ENCODE measurements around the gene FAIM2. TPM values are rescaled to one million over a fixed set of nuclear protein-coding genes. Genes with fewer than 3 reads are reported as not detected.

FAIM2 gene
- total RNA-seq, 2 donors from 2014 or later = 1.2 to 2.3 TPM

DNA sequence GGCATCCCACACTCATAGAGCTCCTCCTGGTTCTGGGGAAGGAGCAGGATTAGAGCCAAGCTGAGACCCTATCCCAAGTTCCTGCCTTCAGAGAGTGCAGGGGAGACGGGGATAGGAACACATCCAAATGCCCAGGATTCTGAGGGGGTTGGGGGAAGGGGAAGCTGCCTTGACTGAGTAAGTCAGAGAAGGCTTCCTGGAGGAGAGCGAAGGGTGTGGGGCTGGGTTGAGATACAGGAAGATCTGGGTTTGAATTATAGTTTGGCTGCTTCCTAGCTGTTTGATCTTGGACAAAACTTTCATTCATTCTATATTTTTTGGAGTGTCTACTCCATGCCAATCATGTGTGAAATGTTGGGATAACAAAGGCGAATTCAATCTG lies 38.8 kb upstream of the FAIM2 start:
- no peak for ATAC-seq
- DNase-seq = no peak
- intact Hi-C loops (cut with DNase I, micrococcal nuclease) = no loop called here

GRCh38 chr12:49941556-49942511 lies 38.1 kb upstream of the FAIM2 start:
- peak in 1 of 2 donors; percentile 3 for DNase-seq
- ATAC-seq = no peak
- intact Hi-C loops (cut with DNase I, micrococcal nuclease) = no loop called here

- no peak for ATAC-seq
Observed at GRCh38 chr12:49939707-49940106, 36.0 kb upstream of the FAIM2 start.

GRCh38 chr12:49939307-49939706 lies 35.6 kb upstream of the FAIM2 start:
- ATAC-seq (no peak), DNase-seq (no peak)
- intact Hi-C loops (cut with DNase I, micrococcal nuclease) = no loop called here

More at GRCh38 chr12:49939707-49940106, 36.0 kb upstream of the FAIM2 start:
- DNase-seq = no peak
- intact Hi-C loops (cut with DNase I, micrococcal nuclease) = no loop called here

DNA sequence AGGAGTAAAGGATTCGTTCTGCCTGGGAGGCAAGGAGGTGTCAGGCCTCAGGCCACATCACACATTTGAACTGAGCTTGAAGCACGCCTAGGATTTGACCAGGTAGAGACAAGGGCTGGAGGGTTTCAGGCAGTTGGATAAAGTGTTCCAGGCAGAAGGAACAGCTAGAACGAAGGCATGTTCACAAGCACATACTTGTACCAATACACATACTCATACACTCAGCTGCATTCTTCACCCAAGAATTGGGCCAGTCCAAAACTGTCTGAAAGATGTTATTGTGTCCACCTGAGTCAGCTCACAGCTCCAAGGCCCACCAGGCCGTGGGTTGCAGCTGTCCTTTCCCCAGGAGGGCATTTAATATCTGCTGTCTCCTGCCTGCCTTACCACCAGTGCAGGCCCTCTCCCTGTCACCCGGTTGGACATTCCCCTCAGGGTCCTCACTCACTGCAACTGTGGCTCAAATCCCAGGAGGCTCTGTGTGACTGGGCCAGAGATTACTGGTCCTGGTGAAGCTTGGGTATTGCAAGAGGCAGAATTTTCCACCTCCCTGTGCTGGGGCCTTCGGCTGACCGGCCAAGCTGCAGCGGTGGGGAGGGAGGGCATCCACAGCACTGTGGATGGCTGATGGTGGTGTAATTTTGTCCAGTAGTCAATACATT lies 34.1 kb upstream of the FAIM2 start:
- intact Hi-C loops (cut with DNase I, micrococcal nuclease) = no loop called here
- ATAC-seq = no peak
- no peak for DNase-seq

DNA sequence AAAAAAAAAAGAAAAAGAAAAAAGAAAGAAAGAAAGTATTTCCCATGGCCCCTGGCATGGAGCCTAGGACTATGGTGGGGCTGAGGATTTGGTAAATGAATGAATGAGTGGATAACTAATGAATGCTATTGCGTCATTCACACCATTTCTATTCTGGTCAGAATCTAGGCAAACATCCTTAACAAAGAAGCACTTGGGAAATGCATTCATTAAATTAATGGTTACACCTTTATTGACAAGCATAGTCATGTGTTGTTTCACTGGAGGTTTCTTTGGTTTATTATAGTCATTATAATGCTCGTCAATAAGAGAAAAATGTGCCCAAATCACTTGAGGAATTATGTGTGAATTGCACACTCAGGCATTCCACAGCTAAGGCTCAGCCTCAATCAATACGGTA lies 33.2 kb upstream of the FAIM2 start:
- ATAC-seq (no peak), DNase-seq (no peak)
- intact Hi-C loops (cut with DNase I, micrococcal nuclease) = no loop called here

DNA sequence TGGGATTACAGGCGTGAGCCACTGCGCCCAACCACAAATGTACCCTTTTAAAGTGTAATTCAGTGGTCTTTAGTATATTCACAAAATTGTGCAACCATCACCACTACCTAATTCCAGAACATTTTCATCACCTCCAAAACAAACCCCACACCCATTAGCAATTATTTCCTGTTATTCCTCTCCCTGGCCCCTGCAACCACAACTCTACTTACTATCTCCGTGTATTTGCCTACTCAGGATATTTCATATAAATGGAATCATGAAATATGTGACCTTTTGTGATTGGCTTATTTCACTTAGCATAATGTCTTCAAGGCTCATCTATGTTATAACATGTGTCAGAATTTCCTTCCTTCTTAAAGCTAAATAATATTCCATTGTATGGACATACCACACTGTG lies 30.8 kb upstream of the FAIM2 start:
- no peak for ATAC-seq
- DNase-seq = no peak
- intact Hi-C loops (cut with DNase I, micrococcal nuclease) = no loop called here

DNA sequence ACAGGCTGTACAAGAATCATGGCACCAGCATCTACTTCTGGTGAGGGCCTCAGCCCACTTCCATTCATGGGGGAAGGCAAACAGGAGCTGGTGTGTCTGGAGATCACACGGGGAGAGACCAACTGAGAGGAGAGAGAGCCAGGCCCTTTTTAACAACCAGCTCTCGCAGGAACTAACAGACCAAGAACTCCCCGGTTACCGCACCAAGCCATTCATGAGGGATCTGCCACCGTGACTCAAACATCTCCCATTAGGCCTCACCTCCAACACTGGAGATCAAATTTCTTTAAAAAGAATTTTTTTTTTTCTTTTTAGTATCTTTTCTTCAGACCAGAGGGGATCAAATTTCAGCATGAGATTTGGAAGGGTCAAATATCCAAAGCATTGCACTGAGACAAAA lies 30.1 kb upstream of the FAIM2 start:
- intact Hi-C loops (cut with DNase I, micrococcal nuclease) = no loop called here
- no peak for DNase-seq
- ATAC-seq = no peak

- ATAC-seq (no peak), DNase-seq (no peak)
- intact Hi-C loops (cut with DNase I, micrococcal nuclease) = no loop called here
Observed at GRCh38 chr12:49932533-49933130, 28.9 kb upstream of the FAIM2 start.

GRCh38 chr12:49932023-49932422 lies 28.3 kb upstream of the FAIM2 start:
- no peak for DNase-seq
- intact Hi-C loops (cut with DNase I, micrococcal nuclease) = no loop called here
- ATAC-seq = no peak

DNA sequence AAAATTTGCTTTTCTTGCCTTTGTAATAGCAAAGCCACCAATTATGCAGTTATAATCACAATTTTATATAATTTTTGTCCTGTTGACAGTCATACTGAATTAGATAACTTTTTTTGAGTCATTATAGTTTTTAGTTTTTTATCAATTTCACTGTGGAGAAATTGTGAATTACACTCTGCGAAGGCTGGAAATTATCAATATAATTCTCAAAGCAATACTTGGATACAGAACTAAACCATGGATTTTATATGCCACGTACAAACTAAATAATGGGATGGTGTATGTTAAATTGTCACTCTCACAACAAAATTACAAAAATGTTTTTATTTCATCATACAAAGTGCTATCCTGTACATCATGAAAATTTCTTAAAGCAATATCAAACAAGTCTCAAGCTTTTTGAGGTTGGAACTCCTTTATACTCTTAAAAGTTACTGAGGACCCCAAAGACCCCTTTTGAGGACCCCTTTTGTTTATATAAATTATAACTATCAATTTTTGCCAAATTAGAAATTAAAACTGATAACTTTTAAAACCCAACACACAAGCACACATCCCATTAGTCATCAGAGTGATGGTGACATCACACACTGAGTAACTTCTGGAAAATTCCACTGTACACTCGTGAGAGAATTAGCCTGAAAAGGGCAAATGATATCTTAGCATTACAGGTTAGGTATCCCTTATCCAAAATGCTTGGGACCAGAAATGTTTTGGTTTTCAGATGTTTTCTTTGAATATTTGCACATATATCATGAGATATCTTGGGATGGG lies 27.0 kb upstream of the FAIM2 start:
- intact Hi-C loops (cut with DNase I, micrococcal nuclease) = no loop called here
- ATAC-seq (no peak), DNase-seq (no peak)

DNA sequence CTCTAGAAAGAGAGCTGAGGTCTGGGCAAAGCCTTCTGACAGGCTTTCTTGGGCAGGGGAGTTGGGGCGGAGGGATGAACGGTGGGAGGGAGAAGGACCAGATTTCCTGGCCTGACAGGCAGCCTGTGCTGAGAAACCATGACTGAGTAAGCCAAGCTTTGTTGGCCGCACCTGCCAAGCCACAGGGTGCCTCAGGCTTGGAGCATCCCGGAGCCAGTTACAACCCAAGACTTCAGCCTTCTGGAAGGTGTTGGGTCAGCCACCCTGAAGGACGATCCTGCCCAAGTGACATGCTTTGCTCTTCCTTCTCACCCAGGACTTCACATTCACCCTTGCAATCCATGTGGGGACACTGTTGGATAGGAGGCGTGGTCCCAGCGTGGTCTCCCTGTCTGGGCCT lies 25.9 kb upstream of the FAIM2 start:
- no peak for ATAC-seq
- intact Hi-C loops (cut with DNase I, micrococcal nuclease) = no loop called here
- DNase-seq = no peak

- DNase-seq (no peak), ATAC-seq (no peak)
- intact Hi-C loops (cut with DNase I, micrococcal nuclease) = no loop called here
Observed at GRCh38 chr12:49928471-49928870, 24.8 kb upstream of the FAIM2 start.

DNA sequence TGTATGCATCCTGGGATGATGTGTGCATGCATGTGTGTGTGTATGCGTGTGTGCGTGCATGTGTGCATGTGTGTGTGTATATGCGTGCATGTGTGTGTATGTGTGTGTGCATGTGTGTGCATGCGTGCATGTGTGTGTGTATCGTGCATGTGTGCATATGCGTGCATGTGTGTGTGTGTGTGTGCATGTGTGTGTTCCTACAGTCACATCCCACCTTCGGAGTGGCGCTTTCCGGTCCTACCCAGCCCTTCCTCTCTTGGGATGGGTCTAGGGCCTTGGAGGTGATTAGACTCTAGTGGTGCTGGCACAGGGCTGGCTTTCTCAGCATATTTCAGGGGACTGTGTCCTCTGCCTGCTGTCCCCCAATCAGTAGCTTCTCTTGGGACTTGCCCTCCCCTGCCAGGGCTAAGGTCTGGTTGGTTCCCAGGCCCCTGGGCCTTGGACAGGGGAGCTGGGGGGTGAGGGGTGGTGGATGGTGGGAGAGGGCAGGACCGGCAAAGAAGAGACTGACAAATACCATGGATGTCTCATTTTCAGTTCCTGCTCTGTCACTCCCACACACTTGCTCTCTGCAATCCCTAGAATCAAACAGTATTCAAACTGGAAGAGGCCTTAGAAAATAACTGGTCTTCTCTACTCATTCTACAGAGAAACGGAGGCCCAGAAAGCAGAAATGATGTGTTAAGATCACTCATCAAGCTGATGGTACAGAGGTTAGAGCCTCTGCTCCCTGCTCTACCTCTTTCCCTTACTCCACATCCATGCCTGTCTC lies 21.9 kb upstream of the FAIM2 start:
- intact Hi-C loops (cut with DNase I, micrococcal nuclease) = no loop called here
- ATAC-seq = no peak
- no peak for DNase-seq

DNA sequence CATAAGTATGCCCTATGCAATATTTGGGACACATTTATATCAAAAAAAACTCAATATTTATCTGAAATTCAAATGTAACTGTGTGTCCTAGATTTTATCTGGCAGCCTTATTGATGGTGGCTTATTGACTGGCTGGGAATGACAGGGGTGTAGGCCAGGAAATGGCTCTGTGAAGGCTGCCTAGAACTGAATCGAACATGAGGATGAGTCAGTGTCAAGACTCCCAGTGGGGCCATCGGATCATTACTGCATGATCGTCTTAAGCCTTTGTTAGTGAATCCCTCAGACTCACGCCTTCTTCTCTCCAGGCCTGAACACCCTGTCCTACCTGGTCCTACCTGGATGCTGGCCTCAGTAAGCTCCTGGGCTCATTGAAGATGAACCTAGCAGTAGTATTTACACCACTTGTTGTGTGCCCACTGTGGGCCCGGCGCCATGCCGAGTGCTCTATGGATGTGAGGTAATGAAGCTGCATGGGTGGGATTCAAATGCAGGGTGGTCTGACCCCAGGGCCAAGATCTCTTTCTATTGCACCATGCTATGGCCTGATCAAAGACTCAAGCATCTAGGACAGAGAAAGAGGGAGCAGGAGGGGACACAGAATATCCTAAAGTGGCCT lies 21.0 kb upstream of the FAIM2 start:
- ATAC-seq (no peak), DNase-seq (no peak)
- intact Hi-C loops (cut with DNase I, micrococcal nuclease) = no loop called here

- DNase-seq (no peak), ATAC-seq (no peak)
- intact Hi-C loops (cut with DNase I, micrococcal nuclease) = no loop called here
Observed at GRCh38 chr12:49923880-49924556, 20.3 kb upstream of the FAIM2 start.

DNA sequence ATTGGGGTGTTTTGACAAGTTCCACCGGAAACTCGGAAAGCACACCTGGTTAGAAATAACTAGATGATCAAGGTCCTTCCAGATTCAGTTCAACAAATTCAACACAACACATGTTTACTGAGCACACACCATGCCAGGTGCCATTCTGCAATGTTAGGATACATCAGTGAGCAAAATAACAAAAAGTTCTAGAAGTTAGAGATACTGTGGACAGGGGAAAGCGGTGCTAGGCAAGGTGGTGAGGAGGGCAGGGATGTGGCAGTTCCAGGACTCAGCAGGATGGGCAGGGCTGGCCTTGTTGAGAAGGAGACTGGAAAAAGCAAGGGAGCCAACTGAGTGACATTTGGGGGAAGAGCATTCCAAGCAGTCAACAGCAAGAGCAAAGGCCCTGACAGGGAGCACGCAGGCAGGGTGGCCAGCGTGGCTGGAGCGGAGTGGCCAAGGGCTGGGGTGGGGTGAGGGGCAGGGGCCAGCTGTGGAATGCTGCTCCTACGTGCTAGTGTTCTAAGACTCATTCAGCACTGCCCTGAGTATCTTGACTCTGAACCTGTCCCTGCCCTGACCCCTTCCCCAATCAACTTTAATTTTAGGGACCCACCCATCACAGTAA lies 19.4 kb upstream of the FAIM2 start:
- DNase-seq (no peak), ATAC-seq (no peak)
- intact Hi-C loops (cut with DNase I, micrococcal nuclease) = no loop called here

Measured in left colon (tissue), 2 donors.